HepG2 (cell line): ENCODE results near the gene MICOS13. TPM values are rescaled to one million over a fixed set of nuclear protein-coding genes. Genes with fewer than 3 reads are reported as not detected.

Source experiments
- ATAC-seq: fragments of 200-7000 bp; cut with Tn5 transposase; 3 replicates; pipeline ENCODE4 v1.9.1; 2020; ENCODE audit warnings: mild to moderate bottlenecking, moderate library complexity
- BruUV-seq: library from RNA; stranded (reverse); fragments of 400-500 nt; replicated peaks from 2 replicates; lab custom pipeline; 2021; lab: Mats Ljungman, UMichigan
- CTCF ChIA-PET: fragments of 300-600 bp; formaldehyde crosslinking; extraction: SDS; loops from one replicate; lab custom pipeline; 2021; ENCODE audit warnings: low total read pairs, inconsistent platforms, low intra/inter-chr PET ratio; lab: Yijun Ruan, JAX
- POLR2A ChIA-PET: fragments of 350-600 bp; sonication (Branson Sonifier 250); formaldehyde crosslinking; loops from one replicate; lab custom pipeline; 2020; ENCODE audit warnings: antibody characterized with exemption, inconsistent platforms; lab: Yijun Ruan, JAX
- DNase-seq: peaks from one replicate; pipeline ENCODE4 v3.0.0-alpha.2; 2015; ENCODE audit warnings: low spot score
- FAIRE-seq: peaks from 3 replicates; lab custom pipeline; 2011; peaks lifted over from hg19 to GRCh38; lab: Jason Lieb, UNC
- H2AFZ ChIP-seq: one replicate; pipeline ENCODE4 v1.6.1; 2011; ENCODE audit warnings: low read length, inconsistent platforms
- H3K27ac ChIP-seq: fragments of 300-600 bp; 3 replicates; pipeline ENCODE4 v1.8.0; 2011; ENCODE audit warnings: mixed run types, mild to moderate bottlenecking, mixed read lengths, low read length, inconsistent platforms; ENCODE audit not compliant: insufficient read depth; ENCODE audit errors: extremely low read length
- H3K27me3 ChIP-seq, 2 experiments: fragments of 200-600 bp in 1 of 2; 2 replicates in 1 of 2; 3 replicates in 1 of 2; pipeline versions ENCODE4 v1.6.0 to v1.8.0; 2011; ENCODE audit warnings: low read length in 2 of 2, mild to moderate bottlenecking in 2 of 2, moderate library complexity in 2 of 2, inconsistent platforms in 1 of 2; ENCODE audit not compliant: insufficient read depth in 2 of 2, control insufficient read depth in 1 of 2
- H3K36me3 ChIP-seq, 2 experiments: fragments of 200-600 bp in 1 of 2; replicated peaks in 1 of 2; 2 replicates in 1 of 2; 3 replicates in 1 of 2; pipeline versions ENCODE4 v1.5.1 to v1.8.0; 2011; ENCODE audit warnings: low read length in 2 of 2, inconsistent platforms in 1 of 2; ENCODE audit not compliant: insufficient read depth in 2 of 2, control insufficient read depth in 1 of 2
- H3K4me1 ChIP-seq: 2 replicates; pipeline ENCODE4 v1.5.1; 2012; ENCODE audit warnings: low read length, inconsistent platforms; ENCODE audit not compliant: insufficient read depth
- H3K4me2 ChIP-seq: 2 replicates; pipeline ENCODE4 v1.6.0; 2011; ENCODE audit warnings: low read depth, low read length, inconsistent platforms
- H3K4me3 ChIP-seq, 3 experiments: fragments of 200-600 bp in 1 of 3; sonication (generic), shearing (Covaris generic) in 1 of 3; replicated peaks in 1 of 3; 2 replicates each; pipeline ENCODE4 v1.5.1; 2011 to 2016; ENCODE audit warnings: low read length in 3 of 3, inconsistent platforms in 2 of 3, low read depth in 2 of 3, mild to moderate bottlenecking in 2 of 3, control low read depth in 1 of 3, mixed read lengths in 1 of 3; ENCODE audit not compliant: insufficient read depth in 1 of 3
- H3K79me2 ChIP-seq: one replicate; pipeline ENCODE4 v1.6.1; 2011; ENCODE audit warnings: low read length, inconsistent platforms; ENCODE audit not compliant: insufficient read depth
- H3K9ac ChIP-seq: 2 replicates; pipeline ENCODE4 v1.6.0; 2011; ENCODE audit warnings: mild to moderate bottlenecking, low read depth, low read length, inconsistent platforms; ENCODE audit not compliant: insufficient read depth
- H3K9me3 ChIP-seq: 2 replicates; pipeline ENCODE4 v1.5.1; 2012; ENCODE audit warnings: mild to moderate bottlenecking, low read length
- H4K20me1 ChIP-seq: 2 replicates; pipeline ENCODE4 v1.6.0; 2011; ENCODE audit warnings: inconsistent platforms, mild to moderate bottlenecking, low read length, moderate library complexity; ENCODE audit not compliant: insufficient read depth
- ATF7 ChIP-seq, 2 experiments: fragments of 450-650 bp in 1 of 2; sonication (generic) in 1 of 2; formaldehyde crosslinking in 1 of 2; IDR thresholded peaks; 2 replicates each; pipeline versions ENCODE4 v1.4.0 to v1.6.1; 2016 to 2020; ENCODE audit warnings: antibody characterized with exemption in 1 of 2, mild to moderate bottlenecking in 1 of 2, missing genetic modification reagents in 1 of 2
- GLI4 ChIP-seq: sonication (generic); formaldehyde crosslinking; IDR thresholded peaks from 2 replicates; pipeline ENCODE4 v1.5.1; 2020; ENCODE audit warnings: missing genetic modification reagents, mild to moderate bottlenecking, moderate library complexity, borderline replicate concordance
- HHEX ChIP-seq: IDR thresholded peaks from 2 replicates; pipeline ENCODE4 v1.6.1; 2016; ENCODE audit warnings: control low read depth
- HINFP ChIP-seq: sonication (generic); formaldehyde crosslinking; IDR thresholded peaks from 2 replicates; pipeline ENCODE4 v1.4.0; 2020; ENCODE audit warnings: low read depth, mild to moderate bottlenecking, missing genetic modification reagents
- KMT2A ChIP-seq: sonication (generic); formaldehyde crosslinking; IDR thresholded peaks from 2 replicates; pipeline ENCODE4 v1.4.0; 2020; ENCODE audit warnings: missing genetic modification reagents
- NBN ChIP-seq: fragments of 450-650 bp; conservative IDR thresholded peaks from 2 replicates; pipeline ENCODE4 v1.6.1; 2017
- NFYB ChIP-seq: sonication (generic); formaldehyde crosslinking; IDR thresholded peaks from 2 replicates; pipeline ENCODE4 v1.4.0; 2020; ENCODE audit warnings: missing genetic modification reagents
- PAWR ChIP-seq: sonication (generic); formaldehyde crosslinking; IDR thresholded peaks from 2 replicates; pipeline ENCODE4 v1.4.0; 2020; ENCODE audit warnings: missing genetic modification reagents, mild to moderate bottlenecking, borderline replicate concordance
- SIX1 ChIP-seq: sonication (generic); formaldehyde crosslinking; IDR thresholded peaks from 2 replicates; pipeline ENCODE4 v1.4.0; 2020; ENCODE audit warnings: missing genetic modification reagents, borderline replicate concordance
- SRSF4 ChIP-seq: fragments of 200-400 bp; formaldehyde crosslinking; IDR thresholded peaks from one replicate; pipeline ENCODE4 v1.6.1; 2018; ENCODE audit warnings: mild to moderate bottlenecking, low read depth, low read length, moderate library complexity; ENCODE audit not compliant: poor library complexity, severe bottlenecking
- TCF7L2 ChIP-seq: IDR thresholded peaks from 2 replicates; pipeline ENCODE4 v1.6.1; 2011; ENCODE audit warnings: mild to moderate bottlenecking, low read depth, low read length, moderate library complexity
- TEAD2 ChIP-seq: sonication (generic); formaldehyde crosslinking; IDR thresholded peaks from 2 replicates; pipeline ENCODE4 v1.9.0; 2021; ENCODE audit warnings: missing genetic modification reagents
- TMF1 ChIP-seq: sonication (generic); formaldehyde crosslinking; IDR thresholded peaks from 2 replicates; pipeline ENCODE4 v1.8.1; 2022; ENCODE audit warnings: low read depth, missing genetic modification reagents
- ZNF17 ChIP-seq: sonication (generic); formaldehyde crosslinking; IDR thresholded peaks from 2 replicates; pipeline ENCODE4 v1.5.0; 2020; ENCODE audit warnings: mild to moderate bottlenecking, missing genetic modification reagents
- ZNF20 ChIP-seq: sonication (generic); formaldehyde crosslinking; IDR thresholded peaks from 2 replicates; pipeline ENCODE4 v1.4.0; 2020; ENCODE audit warnings: mild to moderate bottlenecking, moderate library complexity, missing genetic modification reagents
- ZNF207 ChIP-seq: fragments of 450-650 bp; IDR thresholded peaks from 2 replicates; pipeline ENCODE4 v1.6.1; 2016; ENCODE audit warnings: antibody characterized with exemption, borderline replicate concordance
- ZNF260 ChIP-seq: sonication (generic); formaldehyde crosslinking; IDR thresholded peaks from 2 replicates; pipeline ENCODE4 v1.4.0; 2020; ENCODE audit warnings: missing genetic modification reagents, low read depth, mild to moderate bottlenecking, borderline replicate concordance
- ZNF383 ChIP-seq: sonication (generic); formaldehyde crosslinking; IDR thresholded peaks from 2 replicates; pipeline ENCODE4 v1.4.0; 2020; ENCODE audit warnings: missing genetic modification reagents, mild to moderate bottlenecking, borderline replicate concordance
- ZNF598 ChIP-seq: sonication (generic); formaldehyde crosslinking; IDR thresholded peaks from 2 replicates; pipeline ENCODE4 v1.5.1; 2020; ENCODE audit warnings: mild to moderate bottlenecking, missing genetic modification reagents, borderline replicate concordance
- ZNF652 ChIP-seq: IDR thresholded peaks from 2 replicates; pipeline ENCODE4 v1.6.1; 2016; ENCODE audit warnings: low read depth, borderline replicate concordance
- ZNF678 ChIP-seq: sonication (generic); formaldehyde crosslinking; IDR thresholded peaks from 2 replicates; pipeline ENCODE4 v1.4.0; 2020; ENCODE audit warnings: mild to moderate bottlenecking, missing genetic modification reagents
- WGBS: methylation state at CpG from one replicate; pipeline ENCODE4 v1.1.6; 2017; ENCODE audit warnings: low lambda C conversion rate; 5-methylcytosine and 5-hydroxymethylcytosine counted together
- in situ Hi-C: cut with HindIII; loops from 2 replicates; pipeline ENCODE4 v1.10.0; 2017; ENCODE audit warnings: low pct_unique_long_range_greater_than_20kb; ENCODE audit not compliant: extremely low pct_ligation_motif_present
- intact Hi-C: fragments of 100-400 bp; cut with micrococcal nuclease; formaldehyde crosslinking; loops from one replicate; pipeline ENCODE4 v1.10.0; 2022; ENCODE audit not compliant: unreplicated experiment
- polyA plus RNA-seq, 8 experiments: library from polyadenylated mRNA; depleted of rRNA in 3 of 8; stranded (reverse) in 7 of 8; unstranded in 1 of 8; fragments of >200 nt; fragmentation: Illumina TruSeq in 4 of 8; extraction: Trizol in 4 of 8; gene quantifications; 2 replicates each; pipeline versions ENCODE4 v1.2.1 to v1.2.3, GENCODE V29; 2011 to 2016; ENCODE audit warnings: low read depth in 4 of 8, missing spikeins in 1 of 8, mixed read lengths in 1 of 8; ENCODE audit not compliant: insufficient read depth in 1 of 8
- total RNA-seq, 5 experiments: library from RNA; depleted of rRNA; stranded (reverse); fragments of >200 nt; fragmentation: Illumina TruSeq; extraction: Trizol; gene quantifications; 2 replicates each; pipeline ENCODE4 v1.2.3, GENCODE V29; 2016; ENCODE audit warnings: low read depth in 1 of 5

The MICOS13 gene
- total and polyA plus RNA-seq, 2 of the 13 experiments (the other 11 are each of a cell fraction or from before 2014, with no cell fraction given), result 28.8 to 35.4 TPM

GRCh38 chr19:5641171-5641570 is 39.1 kb downstream of the MICOS13 start:
- Histone ChIP-seq H2AFZ (no peak overlapping the region), H3K27ac (no peak overlapping the region), H3K27me3 (no peaks in the 10 kb centered on the region), H3K36me3 (peaks cover 31 to 72% of the 10 kb centered on the region in 2 experiments), H3K9me3 (no peaks in the 10 kb centered on the region), H3K79me2 (peaks cover 75% of the 10 kb centered on the region), H4K20me1 (peaks cover 56% of the 10 kb centered on the region), H3K4me1 (peaks cover 23% of the 10 kb centered on the region), H3K4me3 (no peak overlapping the region), H3K9ac (no peak overlapping the region), H3K4me2 (no peak overlapping the region)
- ATAC-seq (no peak), FAIRE-seq (no peak), DNase-seq (no peak)
- BruUV-seq, result no TSS peak
- WGBS, result 99% methylated on average over 4 of the region's 4 CpGs
- TF ChIP-seq SRSF4 (no peak), HHEX (CRISPR knock-in tag) (no peak), ZNF260 (CRISPR knock-in tag) (no peak)
- ChIA-PET POLR2A (interaction anchor here (2.5 kb wide), 1 partner anchor 18 kb away, joined by 13 read pairs; the partner anchor contains the start of genes SAFB and SAFB2), CTCF (no interaction called here)
- in situ Hi-C loops (no loop called here), intact Hi-C loops (no loop called here)

DNA sequence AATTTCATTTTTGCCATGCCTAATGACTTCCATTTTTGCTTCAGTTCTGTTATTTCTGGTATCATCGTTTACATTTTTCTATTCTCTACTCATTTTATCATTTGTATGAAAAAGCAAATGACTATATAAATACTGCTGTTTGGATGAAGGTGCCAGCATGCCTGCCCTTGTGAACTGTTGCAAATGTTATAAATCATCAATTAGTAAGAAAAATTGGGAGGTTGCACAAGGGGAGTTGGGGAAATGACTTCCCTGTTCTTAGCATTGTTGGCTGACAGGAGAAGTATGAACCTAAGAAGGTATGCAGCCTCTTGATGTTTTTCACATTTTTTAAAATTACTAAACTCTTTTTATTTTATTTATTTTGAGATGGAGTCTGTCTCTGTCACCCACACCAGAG is 42.3 kb downstream of the MICOS13 start:
- Histone ChIP-seq H3K27ac (no peak overlapping the region), H4K20me1 (peaks cover 64% of the 10 kb centered on the region), H3K9me3 (no peaks in the 10 kb centered on the region), H3K9ac (no peak overlapping the region), H3K36me3 (peaks cover 13 to 60% of the 10 kb centered on the region in 2 experiments), H3K4me1 (peaks cover 25% of the 10 kb centered on the region), H3K27me3 (no peaks in the 10 kb centered on the region), H2AFZ (no peak overlapping the region), H3K79me2 (peaks cover 82% of the 10 kb centered on the region), H3K4me3 (no peak overlapping the region), H3K4me2 (no peak overlapping the region)
- DNase-seq (no peak), FAIRE-seq (no peak), ATAC-seq (no peak)
- ChIA-PET POLR2A (no interaction called here), CTCF (no interaction called here)
- intact Hi-C loops, result no loop called here
- 93% methylated on average over 1 of the region's 1 CpG for WGBS
- in situ Hi-C loops, result no loop called here
- no TSS peak for BruUV-seq
- no peak for TF ChIP-seq ZNF17 (CRISPR knock-in tag)
- no peak for TF ChIP-seq ZNF207
- TF ChIP-seq ZNF383 (CRISPR knock-in tag), result no peak
- no peak for TF ChIP-seq GLI4 (CRISPR knock-in tag)
- no peak for TF ChIP-seq HINFP (CRISPR knock-in tag)
- no peak for TF ChIP-seq KMT2A
- TF ChIP-seq TCF7L2, result no peak
- no peak for TF ChIP-seq ZNF598 (CRISPR knock-in tag)
- TF ChIP-seq TMF1 (CRISPR knock-in tag), result no peak
- no peak for TF ChIP-seq ZNF678
- no peak for TF ChIP-seq TEAD2 (CRISPR knock-in tag)
- no peak for TF ChIP-seq NFYB
- TF ChIP-seq SIX1 (CRISPR knock-in tag), result no peak
- no peak for TF ChIP-seq NBN
- no peak for TF ChIP-seq ZNF652 (CRISPR knock-in tag)
- no peak for TF ChIP-seq PAWR (CRISPR knock-in tag)
- no peak for TF ChIP-seq ZNF20 (CRISPR knock-in tag)
- TF ChIP-seq ATF7 (IDR thresholded peaks at IDR 0.05), result no peak
- no peak for TF ChIP-seq ATF7 (CRISPR knock-in tag; IDR thresholded peaks at IDR 0.05)
